ENCODE measurements around the gene MCUR1. TPM values are rescaled to one million over a fixed set of nuclear protein-coding genes. Genes with fewer than 3 reads are reported as not detected.
"Not testable (repeated sequence)": the region's sequence is repeated elsewhere in the genome, so short reads cannot be mapped to it uniquely, and the experiment has no call there.

Gene MCUR1
- total and polyA plus RNA-seq, 7 donors = 7.2 to 34.2 (median 12.9) TPM

DNA sequence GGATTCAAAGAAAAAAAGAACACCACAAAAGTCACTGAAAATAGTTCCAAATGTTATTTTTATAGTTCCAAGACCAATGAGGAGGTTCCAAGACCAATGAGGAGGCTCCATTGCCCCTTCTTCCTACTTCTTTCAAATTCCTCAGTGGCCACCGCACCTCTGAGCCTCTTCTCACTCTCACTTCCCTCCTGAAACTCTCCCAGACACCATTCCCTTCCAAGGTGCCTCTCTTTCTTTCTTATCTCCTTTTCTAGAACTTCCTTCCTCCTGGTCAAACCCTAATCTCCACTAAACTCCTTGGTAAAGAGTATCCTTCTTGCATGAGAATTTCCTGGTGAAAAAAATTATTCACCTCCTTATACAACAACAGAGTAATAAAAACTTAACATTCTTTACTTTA lies 20.4 kb upstream of the MCUR1 start:
- 33 to 39% methylated on average over 1 of the region's 1 CpG for WGBS, 2 donors
- H3K4me3 ChIP-seq = no peak overlapping the region
- no peak for DNase-seq
- no peaks in the 10 kb centered on the region for H3K27me3 ChIP-seq
- intact Hi-C loops (cut with DNase I) = no loop called here
- no peaks in the 10 kb centered on the region for H3K36me3 ChIP-seq
- no peak overlapping the region for H3K27ac ChIP-seq
- no peaks in the 10 kb centered on the region for H3K9me3 ChIP-seq
- TF ChIP-seq POLR2A (IDR thresholded peaks at IDR 0.05) (no peak), EP300 (IDR thresholded peaks at IDR 0.05) (no peak), POLR2AphosphoS5 (IDR thresholded peaks at IDR 0.05) (no peak)
- TF ChIP-seq, protein P1, sequence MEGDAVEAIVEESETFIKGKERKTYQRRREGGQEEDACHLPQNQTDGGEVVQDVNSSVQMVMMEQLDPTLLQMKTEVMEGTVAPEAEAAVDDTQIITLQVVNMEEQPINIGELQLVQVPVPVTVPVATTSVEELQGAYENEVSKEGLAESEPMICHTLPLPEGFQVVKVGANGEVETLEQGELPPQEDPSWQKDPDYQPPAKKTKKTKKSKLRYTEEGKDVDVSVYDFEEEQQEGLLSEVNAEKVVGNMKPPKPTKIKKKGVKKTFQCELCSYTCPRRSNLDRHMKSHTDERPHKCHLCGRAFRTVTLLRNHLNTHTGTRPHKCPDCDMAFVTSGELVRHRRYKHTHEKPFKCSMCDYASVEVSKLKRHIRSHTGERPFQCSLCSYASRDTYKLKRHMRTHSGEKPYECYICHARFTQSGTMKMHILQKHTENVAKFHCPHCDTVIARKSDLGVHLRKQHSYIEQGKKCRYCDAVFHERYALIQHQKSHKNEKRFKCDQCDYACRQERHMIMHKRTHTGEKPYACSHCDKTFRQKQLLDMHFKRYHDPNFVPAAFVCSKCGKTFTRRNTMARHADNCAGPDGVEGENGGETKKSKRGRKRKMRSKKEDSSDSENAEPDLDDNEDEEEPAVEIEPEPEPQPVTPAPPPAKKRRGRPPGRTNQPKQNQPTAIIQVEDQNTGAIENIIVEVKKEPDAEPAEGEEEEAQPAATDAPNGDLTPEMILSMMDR (IDR thresholded peaks at IDR 0.05) = no peak
- no peaks in the 10 kb centered on the region for H3K4me1 ChIP-seq

- H3K9me3 ChIP-seq; H3K36me3 ChIP-seq; intact Hi-C loops (cut with DNase I); DNase-seq; H3K27me3 ChIP-seq; H3K27ac ChIP-seq; H3K4me1 ChIP-seq; H3K4me3 ChIP-seq: not testable (repeated sequence)
- 58 to 81% methylated on average over 5 of the region's 5 CpGs for WGBS, 2 donors
Measured at GRCh38 chr6:13834018-13834417, 19.7 kb upstream of the MCUR1 start.

DNA sequence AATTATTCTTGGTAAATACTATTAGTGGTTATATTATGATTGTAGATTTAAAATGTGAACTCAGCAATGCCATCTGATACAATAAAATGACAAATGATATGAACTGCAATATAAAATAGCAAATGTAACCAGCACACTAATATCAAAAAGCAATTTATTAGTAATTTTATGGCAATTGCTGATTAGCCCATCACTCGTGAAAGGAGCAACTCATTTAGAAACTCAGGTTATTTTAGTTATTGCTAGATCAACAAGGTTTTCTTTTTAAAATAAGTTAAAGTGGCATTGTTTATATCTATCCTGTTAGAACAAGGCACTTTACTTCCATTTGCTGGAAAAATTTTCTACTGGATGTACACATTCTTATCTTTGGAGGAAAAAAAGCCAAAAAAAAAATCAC lies 18.4 kb upstream of the MCUR1 start:
- H3K4me1 ChIP-seq = no peaks in the 10 kb centered on the region
- no peaks in the 10 kb centered on the region for H3K36me3 ChIP-seq
- 77 to 78% methylated on average over 1 of the region's 1 CpG for WGBS, 2 donors
- DNase-seq = no peak
- no peaks in the 10 kb centered on the region for H3K9me3 ChIP-seq
- H3K27ac ChIP-seq = no peak overlapping the region
- no peaks in the 10 kb centered on the region for H3K27me3 ChIP-seq
- intact Hi-C loops (cut with DNase I) = no loop called here
- no peak overlapping the region for H3K4me3 ChIP-seq
- TF ChIP-seq EP300 (IDR thresholded peaks at IDR 0.05) = no peak
- TF ChIP-seq POLR2A (IDR thresholded peaks at IDR 0.05) = no peak
- TF ChIP-seq, protein P1 (IDR thresholded peaks at IDR 0.05) = no peak
- no peak for TF ChIP-seq POLR2AphosphoS5 (IDR thresholded peaks at IDR 0.05)

- Histone ChIP-seq H3K9me3 (no peaks in the 10 kb centered on the region), H3K36me3 (no peaks in the 10 kb centered on the region), H3K27ac (no peak overlapping the region), H3K4me1 (no peaks in the 10 kb centered on the region), H3K27me3 (no peaks in the 10 kb centered on the region), H3K4me3 (no peak overlapping the region)
- intact Hi-C loops (cut with DNase I) = no loop called here
- no peak for DNase-seq
- TF ChIP-seq, protein P1 (IDR thresholded peaks at IDR 0.05) = no peak
- no peak for TF ChIP-seq EP300 (IDR thresholded peaks at IDR 0.05)
- 88 to 92% methylated on average over 7 of the region's 7 CpGs for WGBS, 2 donors
Measured at GRCh38 chr6:13831615-13832014, 17.3 kb upstream of the MCUR1 start.

DNA sequence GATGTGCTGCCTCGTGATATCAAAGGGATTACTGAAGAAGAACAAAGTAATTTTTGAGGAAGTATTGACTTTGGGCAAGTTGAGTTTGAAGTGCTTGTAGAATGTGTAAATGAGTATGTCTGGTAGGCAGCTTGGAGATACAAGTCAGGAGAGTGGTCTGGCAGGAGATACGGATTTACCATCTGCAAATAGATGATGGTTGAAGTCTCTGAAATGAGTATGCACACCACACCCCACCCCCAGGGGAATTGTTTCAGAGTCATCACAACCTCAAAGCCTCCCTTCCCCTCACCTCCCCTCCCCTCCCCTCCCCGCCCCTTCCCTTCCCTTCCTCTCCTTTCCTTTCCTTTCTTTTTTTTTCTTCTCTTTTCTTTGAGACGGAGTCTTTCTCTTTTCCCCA lies 16.4 kb upstream of the MCUR1 start:
- WGBS, 2 donors = 79 to 90% methylated on average over 4 of the region's 4 CpGs
- DNase-seq = no peak
- no peak overlapping the region for H3K27ac ChIP-seq
- H3K9me3 ChIP-seq = no peaks in the 10 kb centered on the region
- TF ChIP-seq EP300 (IDR thresholded peaks at IDR 0.05) (no peak), POLR2AphosphoS5 (IDR thresholded peaks at IDR 0.05) (no peak), POLR2A (IDR thresholded peaks at IDR 0.05) (no peak)
- TF ChIP-seq, protein P1 (IDR thresholded peaks at IDR 0.05) = no peak
- no peaks in the 10 kb centered on the region for H3K4me1 ChIP-seq
- no peak overlapping the region for H3K4me3 ChIP-seq
- intact Hi-C loops (cut with DNase I) = no loop called here
- no peaks in the 10 kb centered on the region for H3K36me3 ChIP-seq
- no peaks in the 10 kb centered on the region for H3K27me3 ChIP-seq

DNA sequence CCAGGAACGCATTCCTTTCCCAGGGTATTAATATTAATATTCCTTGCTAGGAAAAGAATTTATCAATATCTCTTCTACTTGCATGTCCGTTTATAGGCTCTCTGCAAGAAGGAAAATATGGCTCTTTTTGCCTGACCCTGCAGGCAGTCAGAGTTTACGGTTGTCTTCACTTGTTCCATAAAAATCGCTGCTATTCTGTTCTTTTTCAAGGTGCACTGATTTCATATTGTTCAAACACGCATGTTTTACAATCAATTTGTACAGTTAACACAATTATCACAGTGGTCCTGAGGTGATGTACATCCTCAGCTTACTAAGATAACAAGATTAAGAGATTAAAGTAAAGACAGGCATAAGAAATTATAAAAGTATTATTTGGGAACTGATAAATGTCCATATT lies 15.1 kb upstream of the MCUR1 start:
- H3K27ac ChIP-seq; intact Hi-C loops (cut with DNase I); H3K9me3 ChIP-seq; DNase-seq; H3K4me1 ChIP-seq; H3K4me3 ChIP-seq; H3K36me3 ChIP-seq; H3K27me3 ChIP-seq: not testable (repeated sequence)
- WGBS, 2 donors = 90 to 93% methylated on average over 5 of the region's 5 CpGs

- H3K9me3 ChIP-seq; DNase-seq; intact Hi-C loops (cut with DNase I); H3K4me3 ChIP-seq; H3K27me3 ChIP-seq; H3K36me3 ChIP-seq; H3K27ac ChIP-seq; H3K4me1 ChIP-seq: not testable (repeated sequence)
- WGBS, 2 donors = 82 to 86% methylated on average over 11 of the region's 11 CpGs
Measured at GRCh38 chr6:13828656-13829301, 14.4 kb upstream of the MCUR1 start.
